Measurements from ENCODE around the gene GRN.

Gene GRN

DNA sequence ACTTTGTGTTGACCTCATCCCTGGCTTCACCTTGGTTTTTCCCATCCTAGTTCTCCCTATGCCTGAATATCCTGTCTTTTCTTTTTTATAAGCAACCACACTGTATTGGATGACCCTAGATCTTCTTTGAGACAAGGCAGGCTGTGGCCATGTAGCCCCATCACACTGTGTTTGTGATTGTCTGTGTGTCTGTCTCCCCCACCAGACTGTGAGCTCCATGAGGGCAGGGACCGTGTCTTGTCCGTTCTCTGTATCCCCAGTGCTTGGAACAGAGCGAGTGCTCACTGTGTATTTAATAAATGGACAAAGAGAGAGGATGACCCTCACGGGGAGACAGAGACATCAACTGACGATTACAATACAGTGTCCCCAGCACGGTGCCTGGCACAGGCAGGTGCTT is 27.6 kb upstream of the GRN start:
- Histone ChIP-seq H3K27me3 (ENCODE audit: insufficient read depth, low read depth, severe bottlenecking) (no peaks in the 10 kb centered on the region), H3K4me3 (ENCODE audit: low read depth, low read length) (no peak overlapping the region), H3K9me3 (ENCODE audit: severe bottlenecking) (peaks cover 2% of the 10 kb centered on the region), H3K27ac (peak overlapping the region; percentile 50; the same call in 1 of the 2 replicates), H3K36me3 (peaks cover 90% of the 10 kb centered on the region)
- no peak for DNase-seq
- TF ChIP-seq, protein P1, sequence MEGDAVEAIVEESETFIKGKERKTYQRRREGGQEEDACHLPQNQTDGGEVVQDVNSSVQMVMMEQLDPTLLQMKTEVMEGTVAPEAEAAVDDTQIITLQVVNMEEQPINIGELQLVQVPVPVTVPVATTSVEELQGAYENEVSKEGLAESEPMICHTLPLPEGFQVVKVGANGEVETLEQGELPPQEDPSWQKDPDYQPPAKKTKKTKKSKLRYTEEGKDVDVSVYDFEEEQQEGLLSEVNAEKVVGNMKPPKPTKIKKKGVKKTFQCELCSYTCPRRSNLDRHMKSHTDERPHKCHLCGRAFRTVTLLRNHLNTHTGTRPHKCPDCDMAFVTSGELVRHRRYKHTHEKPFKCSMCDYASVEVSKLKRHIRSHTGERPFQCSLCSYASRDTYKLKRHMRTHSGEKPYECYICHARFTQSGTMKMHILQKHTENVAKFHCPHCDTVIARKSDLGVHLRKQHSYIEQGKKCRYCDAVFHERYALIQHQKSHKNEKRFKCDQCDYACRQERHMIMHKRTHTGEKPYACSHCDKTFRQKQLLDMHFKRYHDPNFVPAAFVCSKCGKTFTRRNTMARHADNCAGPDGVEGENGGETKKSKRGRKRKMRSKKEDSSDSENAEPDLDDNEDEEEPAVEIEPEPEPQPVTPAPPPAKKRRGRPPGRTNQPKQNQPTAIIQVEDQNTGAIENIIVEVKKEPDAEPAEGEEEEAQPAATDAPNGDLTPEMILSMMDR (IDR thresholded peaks at IDR 0.05; ENCODE audit: low read depth, low read length) = no peak

DNA sequence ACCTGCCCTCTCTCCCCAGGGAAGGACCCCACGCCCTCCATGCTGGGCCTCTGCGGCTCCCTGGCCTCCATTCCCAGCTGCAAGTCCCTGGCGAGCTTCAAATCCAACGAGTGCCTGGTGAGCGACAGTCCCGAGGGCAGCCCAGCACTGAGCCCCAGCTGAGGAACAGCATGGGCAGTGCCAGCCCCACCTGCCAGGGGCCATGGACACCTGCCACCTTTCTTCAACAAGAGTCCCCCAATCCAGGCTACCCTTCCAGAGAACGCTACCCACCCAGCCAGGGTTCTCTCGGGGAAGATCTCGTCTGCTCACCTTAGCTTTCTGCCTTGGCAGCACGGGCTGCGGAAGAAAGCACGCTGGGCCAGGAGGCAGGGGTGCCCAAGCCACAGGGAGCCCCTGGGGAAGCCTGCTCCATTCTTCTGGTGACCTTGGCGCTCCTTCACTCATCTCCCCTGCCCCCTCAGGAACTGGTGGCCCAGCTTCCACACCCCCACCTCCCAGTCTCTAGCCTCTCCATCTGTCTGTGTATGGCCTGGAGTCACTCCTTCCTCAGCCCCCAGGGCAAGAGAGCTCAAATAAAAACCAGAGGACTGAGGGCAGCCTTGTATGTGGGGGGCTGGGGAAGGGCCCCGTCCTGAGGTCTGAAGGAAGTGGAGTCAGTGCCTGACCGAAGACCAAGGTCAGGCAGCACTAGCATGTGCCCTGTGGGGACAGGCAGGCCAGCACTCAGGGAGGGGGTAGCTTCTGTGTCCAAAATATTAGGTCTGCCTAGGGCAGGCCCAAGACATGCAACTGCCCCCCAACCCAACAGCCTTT is 26.8 kb upstream of the GRN start:
- TF ChIP-seq, protein P1 (IDR thresholded peaks at IDR 0.05; ENCODE audit: low read depth, low read length) = no peak
- Histone ChIP-seq H3K4me3 (ENCODE audit: low read depth, low read length) (no peak overlapping the region), H3K9me3 (ENCODE audit: severe bottlenecking) (peaks cover 2% of the 10 kb centered on the region), H3K27ac (peak overlapping the region; percentile 50), H3K27me3 (ENCODE audit: insufficient read depth, low read depth, severe bottlenecking) (no peaks in the 10 kb centered on the region), H3K36me3 (peaks cover 89% of the 10 kb centered on the region)
- DNase-seq = peak; percentile 55

DNA sequence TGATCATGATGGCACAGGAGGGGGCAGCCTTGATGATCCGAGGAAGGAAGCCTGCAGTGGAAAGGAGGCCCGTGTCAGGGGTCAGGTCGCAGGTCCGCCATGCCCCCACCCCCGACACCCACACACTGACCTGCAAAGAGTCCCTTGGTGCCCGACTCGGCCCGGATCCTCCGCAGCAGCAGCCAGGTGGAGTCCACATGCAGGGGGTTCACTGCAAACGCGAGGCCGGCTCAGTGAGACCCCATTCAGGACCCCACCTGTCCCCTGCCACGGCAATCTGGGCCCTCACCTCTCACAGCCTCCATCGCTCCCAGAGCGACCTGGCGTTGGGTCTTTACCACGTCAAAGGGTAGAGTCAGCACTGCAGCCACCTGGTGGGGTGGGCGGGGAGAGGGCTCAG is 25.0 kb upstream of the GRN start:
- Histone ChIP-seq H3K27ac (no peak overlapping the region; the same call in 1 of the 2 replicates), H3K27me3 (ENCODE audit: insufficient read depth, low read depth, severe bottlenecking) (no peaks in the 10 kb centered on the region), H3K36me3 (peaks cover 76% of the 10 kb centered on the region), H3K4me3 (ENCODE audit: low read depth, low read length) (no peak overlapping the region), H3K9me3 (ENCODE audit: severe bottlenecking) (peaks cover 4% of the 10 kb centered on the region)
- DNase-seq = no peak
- TF ChIP-seq, protein P1 (IDR thresholded peaks at IDR 0.05; ENCODE audit: low read depth, low read length) = no peak

DNA sequence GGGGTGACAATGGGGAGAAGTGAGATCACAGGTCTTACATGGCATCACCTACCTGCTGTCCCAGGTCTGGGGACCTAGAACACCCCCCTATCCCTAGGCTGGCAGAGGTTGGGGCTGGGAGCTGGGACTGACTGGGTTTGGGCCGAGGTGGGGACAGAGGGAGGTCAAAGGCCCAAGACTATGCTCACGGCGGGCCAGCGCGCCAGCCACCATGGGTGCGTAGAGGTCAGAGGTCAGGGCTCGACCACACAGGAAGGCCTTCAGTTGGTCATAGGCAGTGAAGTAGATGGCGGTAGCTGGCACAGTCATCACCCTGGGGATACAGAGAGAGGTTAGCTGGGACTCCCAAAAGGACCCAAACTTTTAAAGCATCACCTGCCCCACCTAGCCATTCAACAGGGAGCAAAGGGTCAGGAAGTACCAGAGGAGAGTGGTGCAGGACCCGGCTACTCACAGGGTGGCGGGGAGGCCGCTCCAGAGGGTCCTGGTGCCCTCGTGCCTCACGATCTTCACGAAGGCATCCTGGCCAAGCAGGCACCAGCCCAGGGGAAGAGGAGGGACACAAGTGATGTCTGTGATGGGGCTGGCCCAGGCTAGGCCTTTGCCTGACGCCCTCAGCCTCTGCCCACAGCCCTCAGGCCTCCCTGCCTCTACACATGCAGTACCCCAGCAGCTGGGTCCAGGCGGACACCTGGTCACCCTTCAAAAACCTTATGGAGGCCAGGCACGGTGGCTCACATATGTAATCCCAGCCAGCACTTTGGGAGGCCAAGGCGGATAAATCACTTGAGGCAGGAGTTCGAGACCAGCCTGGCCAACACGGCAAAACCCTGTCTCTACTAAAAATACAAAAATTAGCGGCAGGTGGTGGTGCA is 23.6 kb upstream of the GRN start:
- Histone ChIP-seq H3K9me3 (ENCODE audit: severe bottlenecking) (peaks cover 8% of the 10 kb centered on the region), H3K27me3 (ENCODE audit: insufficient read depth, low read depth, severe bottlenecking) (no peaks in the 10 kb centered on the region), H3K4me3 (ENCODE audit: low read depth, low read length) (no peak overlapping the region), H3K27ac (no peak overlapping the region), H3K36me3 (peaks cover 66% of the 10 kb centered on the region)
- DNase-seq = no peak
- TF ChIP-seq, protein P1 (IDR thresholded peaks at IDR 0.05; ENCODE audit: low read depth, low read length) = no peak

DNA sequence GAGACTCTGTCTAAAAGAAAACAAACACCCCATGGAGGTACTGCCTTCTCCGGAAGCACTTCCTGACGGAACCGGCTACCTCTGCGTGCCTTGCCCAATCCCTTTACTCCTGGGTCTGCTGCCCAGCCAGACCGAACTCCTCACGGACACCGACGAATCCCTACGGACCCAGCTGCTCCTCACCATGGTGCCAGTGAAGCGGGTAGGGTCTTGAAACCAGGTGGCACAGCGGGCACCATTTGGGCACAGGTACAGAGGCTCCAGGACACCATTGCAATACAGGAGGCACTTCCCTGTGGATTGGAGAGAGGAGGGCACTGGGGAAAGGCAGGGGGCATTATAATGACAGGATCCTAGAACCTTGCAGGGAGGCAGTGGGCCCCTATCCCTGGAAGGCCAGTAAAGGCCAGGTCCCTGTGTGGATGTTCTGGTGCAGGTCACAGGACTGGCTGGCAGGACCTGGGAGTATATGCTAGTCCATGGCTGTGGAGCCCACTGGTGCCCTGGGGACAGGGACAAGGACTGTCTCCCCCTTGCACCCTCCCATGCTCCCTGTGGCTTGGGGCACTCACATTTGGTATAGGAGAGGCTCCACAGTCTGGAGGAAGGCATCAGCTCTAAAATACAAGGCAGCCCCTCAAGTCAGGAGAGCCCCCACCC is 22.7 kb upstream of the GRN start:
- TF ChIP-seq, protein P1 (IDR thresholded peaks at IDR 0.05; ENCODE audit: low read depth, low read length) = no peak
- Histone ChIP-seq H3K27me3 (ENCODE audit: insufficient read depth, low read depth, severe bottlenecking) (no peaks in the 10 kb centered on the region), H3K36me3 (peaks cover 57% of the 10 kb centered on the region), H3K4me3 (ENCODE audit: low read depth, low read length) (no peak overlapping the region), H3K9me3 (ENCODE audit: severe bottlenecking) (peaks cover 8% of the 10 kb centered on the region), H3K27ac (no peak overlapping the region)
- DNase-seq = no peak
